GM19025 (cell line): ENCODE data around the gene C12orf56.
"Not testable (repeated sequence)": the region's sequence is repeated elsewhere in the genome, so short reads cannot be mapped to it uniquely, and the experiment has no call there.

Experiments used
- ATAC-seq: cut with Tn5 transposase; IDR thresholded peaks from one replicate; pipeline ENCODE4 v1.9.1; 2021; ENCODE audit warnings: mild to moderate bottlenecking, low read depth, moderate library complexity; ENCODE audit not compliant: unreplicated experiment

The C12orf56 gene

GRCh38 chr12:64387197-64387816 lies 3.3 kb downstream of the C12orf56 start:
- no peak for ATAC-seq

- no peak for ATAC-seq
These were observed 5.1 kb downstream of the C12orf56 start for GRCh38 chr12:64385468-64385867.

- no peak for ATAC-seq
These were observed 5.5 kb downstream of the C12orf56 start for GRCh38 chr12:64385019-64385418.

- no peak for ATAC-seq
These were observed 6.9 kb downstream of the C12orf56 start for GRCh38 chr12:64383675-64384074.

GRCh38 chr12:64362721-64363305 lies 27.7 kb downstream of the C12orf56 start:
- ATAC-seq = no peak

- not testable (repeated sequence) for ATAC-seq
These were observed 29.4 kb downstream of the C12orf56 start for GRCh38 chr12:64361173-64361572.

- not testable (repeated sequence) for ATAC-seq
These were observed 34.3 kb downstream of the C12orf56 start for GRCh38 chr12:64356209-64356608.

GRCh38 chr12:64352181-64352580 lies 38.4 kb downstream of the C12orf56 start:
- no peak for ATAC-seq

- no peak for ATAC-seq
These were observed 39.3 kb downstream of the C12orf56 start for GRCh38 chr12:64351265-64351664.

- no peak for ATAC-seq
These were observed 42.9 kb downstream of the C12orf56 start for GRCh38 chr12:64347630-64348029.

GRCh38 chr12:64344631-64345030 lies 45.9 kb downstream of the C12orf56 start:
- ATAC-seq = not testable (repeated sequence)

GRCh38 chr12:64340546-64340945 lies 50.0 kb downstream of the C12orf56 start:
- not testable (repeated sequence) for ATAC-seq

GRCh38 chr12:64335886-64336466 lies 54.6 kb downstream of the C12orf56 start:
- no peak for ATAC-seq

GRCh38 chr12:64332938-64333337 lies 57.6 kb downstream of the C12orf56 start:
- ATAC-seq = no peak

- no peak for ATAC-seq
These were observed 58.3 kb downstream of the C12orf56 start for GRCh38 chr12:64332296-64332695.

- ATAC-seq = not testable (repeated sequence)
These were observed 61.4 kb downstream of the C12orf56 start for GRCh38 chr12:64329031-64329710.

- ATAC-seq = no peak
These were observed 65.5 kb downstream of the C12orf56 start for GRCh38 chr12:64325055-64325454.

GRCh38 chr12:64323476-64324225 lies 66.9 kb downstream of the C12orf56 start:
- ATAC-seq = no peak

GRCh38 chr12:64323006-64323405 lies 67.6 kb downstream of the C12orf56 start:
- ATAC-seq = no peak

GRCh38 chr12:64320611-64321010 lies 69.9 kb downstream of the C12orf56 start:
- no peak for ATAC-seq
